ENCODE data around the gene FAM53A.

DNA sequence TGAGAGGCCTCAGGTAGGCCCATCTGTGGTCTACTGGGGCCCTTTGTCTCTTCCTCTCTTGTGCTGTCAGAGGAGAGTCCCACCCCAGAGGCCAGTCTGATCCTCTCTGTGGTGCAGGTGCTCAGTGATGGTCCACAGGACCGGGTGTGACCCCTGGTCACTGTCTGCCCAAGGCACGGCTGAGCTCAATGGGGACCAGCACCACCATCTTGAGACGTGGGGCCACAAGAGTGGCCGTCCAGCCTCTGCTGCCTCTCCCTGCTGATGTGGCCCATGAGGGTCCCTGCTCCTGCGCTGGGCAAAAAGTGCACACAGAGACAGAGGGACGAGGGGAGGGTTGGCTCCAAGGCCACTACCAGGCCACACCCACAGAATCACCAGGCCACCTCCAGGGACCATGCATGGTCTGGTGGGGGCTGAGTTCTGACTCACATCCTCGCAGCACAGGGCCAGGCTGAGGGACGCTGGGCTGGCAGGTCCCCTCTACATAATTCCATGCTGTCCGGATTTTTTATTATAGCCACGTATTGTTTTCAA, 88.3 kb downstream of the FAM53A start:
- TF ChIP-seq, protein P1, sequence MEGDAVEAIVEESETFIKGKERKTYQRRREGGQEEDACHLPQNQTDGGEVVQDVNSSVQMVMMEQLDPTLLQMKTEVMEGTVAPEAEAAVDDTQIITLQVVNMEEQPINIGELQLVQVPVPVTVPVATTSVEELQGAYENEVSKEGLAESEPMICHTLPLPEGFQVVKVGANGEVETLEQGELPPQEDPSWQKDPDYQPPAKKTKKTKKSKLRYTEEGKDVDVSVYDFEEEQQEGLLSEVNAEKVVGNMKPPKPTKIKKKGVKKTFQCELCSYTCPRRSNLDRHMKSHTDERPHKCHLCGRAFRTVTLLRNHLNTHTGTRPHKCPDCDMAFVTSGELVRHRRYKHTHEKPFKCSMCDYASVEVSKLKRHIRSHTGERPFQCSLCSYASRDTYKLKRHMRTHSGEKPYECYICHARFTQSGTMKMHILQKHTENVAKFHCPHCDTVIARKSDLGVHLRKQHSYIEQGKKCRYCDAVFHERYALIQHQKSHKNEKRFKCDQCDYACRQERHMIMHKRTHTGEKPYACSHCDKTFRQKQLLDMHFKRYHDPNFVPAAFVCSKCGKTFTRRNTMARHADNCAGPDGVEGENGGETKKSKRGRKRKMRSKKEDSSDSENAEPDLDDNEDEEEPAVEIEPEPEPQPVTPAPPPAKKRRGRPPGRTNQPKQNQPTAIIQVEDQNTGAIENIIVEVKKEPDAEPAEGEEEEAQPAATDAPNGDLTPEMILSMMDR (IDR thresholded peaks at IDR 0.05): no peak
- no peak for TF ChIP-seq POLR2A (IDR thresholded peaks at IDR 0.05)
